ENCODE results near the gene DMAC2. TPM values are rescaled to one million over a fixed set of nuclear protein-coding genes. Genes with fewer than 3 reads are reported as not detected.

The DMAC2 gene
- total RNA-seq, 2 donors from 2014 or later: 24.1 to 27.9 TPM

DNA sequence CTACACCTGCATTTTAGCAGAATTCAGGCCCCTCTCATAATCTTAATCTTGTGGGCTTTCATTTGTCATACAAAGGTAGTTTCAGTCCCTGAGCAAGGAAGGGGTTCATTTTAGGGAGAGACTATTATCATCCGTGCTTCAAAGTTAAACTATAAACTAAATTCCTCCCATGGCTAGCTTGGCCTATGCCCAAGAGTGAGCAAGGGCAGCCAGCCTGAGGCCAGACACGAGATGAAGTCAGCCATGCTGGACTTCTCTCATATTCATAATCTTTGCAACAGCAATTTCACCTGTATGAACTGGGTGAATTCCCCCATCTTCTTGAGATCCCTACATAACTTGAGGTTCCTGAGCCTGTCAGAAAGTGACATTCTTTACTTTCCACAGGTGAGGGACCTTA, 16.2 kb upstream of the DMAC2 start:
- Mint-ChIP-seq H3K36me3 (ENCODE audit: low read depth) (no peaks in the 10 kb centered on the region), H3K4me1 (peaks cover 13% of the 10 kb centered on the region), H3K27ac (no peak overlapping the region), H3K27me3 (peaks cover 8% of the 10 kb centered on the region), H3K4me3 (no peak overlapping the region)
- ATAC-seq (no peak), DNase-seq (no peak)
- H3K9me3 ChIP-seq (ENCODE audit: control insufficient read depth, low read length, poor library complexity, severe bottlenecking): no peaks in the 10 kb centered on the region

DNA sequence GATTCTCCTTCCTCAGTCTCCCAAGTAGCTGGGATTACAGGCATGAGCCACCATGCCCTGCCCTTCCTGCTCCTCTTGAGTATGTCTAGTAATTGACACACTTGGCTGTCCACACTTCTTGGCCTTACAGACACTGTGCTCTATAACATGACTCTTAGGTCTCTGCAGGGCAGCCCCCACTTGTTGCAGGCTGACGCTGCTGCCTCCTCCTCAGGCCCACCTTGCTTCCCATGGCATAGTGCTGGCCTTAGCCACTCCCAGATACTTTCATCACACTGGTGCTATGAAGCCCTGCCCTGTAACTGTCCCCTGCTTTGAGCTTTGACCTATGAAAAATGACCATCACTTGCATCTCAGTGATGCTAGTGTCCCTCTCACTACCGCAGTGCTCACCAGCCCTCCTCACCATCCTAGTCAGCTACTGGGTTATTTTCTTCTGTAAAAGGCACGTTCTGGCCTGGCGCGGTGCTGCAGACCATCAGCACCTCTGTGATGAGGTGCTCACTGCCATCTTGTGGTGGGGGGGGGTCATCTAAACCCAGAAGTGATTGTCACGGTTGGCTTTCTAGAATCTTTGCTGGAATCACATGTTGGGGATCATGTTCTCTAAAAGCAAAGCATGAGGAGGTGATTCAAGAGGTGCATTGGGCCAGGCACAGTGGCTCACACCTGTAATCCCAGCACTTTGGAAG, 13.0 kb upstream of the DMAC2 start:
- DNase-seq: no peak
- Mint-ChIP-seq H3K36me3 (ENCODE audit: low read depth) (no peaks in the 10 kb centered on the region), H3K4me3 (no peak overlapping the region), H3K4me1 (peaks cover 18% of the 10 kb centered on the region), H3K27me3 (peaks cover 9% of the 10 kb centered on the region), H3K27ac (no peak overlapping the region)
- no peak for ATAC-seq
- H3K9me3 ChIP-seq (ENCODE audit: control insufficient read depth, low read length, poor library complexity, severe bottlenecking): no peaks in the 10 kb centered on the region

DNA sequence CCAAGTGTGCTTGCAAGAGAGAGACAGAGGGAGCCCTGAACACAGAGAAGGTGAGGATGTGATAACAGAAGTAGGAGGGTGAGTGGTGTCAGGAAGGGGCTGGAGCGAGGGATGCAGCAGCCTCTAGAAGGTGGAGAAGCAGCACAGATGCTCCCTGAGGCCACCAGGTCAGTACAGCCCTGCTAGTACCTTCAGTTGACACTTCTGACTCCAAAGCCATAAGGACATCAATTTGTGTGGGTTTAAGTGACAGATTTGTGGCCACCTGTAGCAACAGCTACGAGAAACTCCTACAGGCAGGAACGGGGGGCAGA, 10.1 kb upstream of the DMAC2 start:
- Mint-ChIP-seq H3K4me3 (peak overlapping the region; percentile 83), H3K4me1 (peaks cover 11% of the 10 kb centered on the region), H3K27ac (no peak overlapping the region), H3K27me3 (peaks cover 16% of the 10 kb centered on the region), H3K36me3 (ENCODE audit: low read depth) (no peaks in the 10 kb centered on the region)
- DNase-seq (no peak), ATAC-seq (peak; percentile 20)
- no peaks in the 10 kb centered on the region for H3K9me3 ChIP-seq (ENCODE audit: control insufficient read depth, low read length, poor library complexity, severe bottlenecking)

DNA sequence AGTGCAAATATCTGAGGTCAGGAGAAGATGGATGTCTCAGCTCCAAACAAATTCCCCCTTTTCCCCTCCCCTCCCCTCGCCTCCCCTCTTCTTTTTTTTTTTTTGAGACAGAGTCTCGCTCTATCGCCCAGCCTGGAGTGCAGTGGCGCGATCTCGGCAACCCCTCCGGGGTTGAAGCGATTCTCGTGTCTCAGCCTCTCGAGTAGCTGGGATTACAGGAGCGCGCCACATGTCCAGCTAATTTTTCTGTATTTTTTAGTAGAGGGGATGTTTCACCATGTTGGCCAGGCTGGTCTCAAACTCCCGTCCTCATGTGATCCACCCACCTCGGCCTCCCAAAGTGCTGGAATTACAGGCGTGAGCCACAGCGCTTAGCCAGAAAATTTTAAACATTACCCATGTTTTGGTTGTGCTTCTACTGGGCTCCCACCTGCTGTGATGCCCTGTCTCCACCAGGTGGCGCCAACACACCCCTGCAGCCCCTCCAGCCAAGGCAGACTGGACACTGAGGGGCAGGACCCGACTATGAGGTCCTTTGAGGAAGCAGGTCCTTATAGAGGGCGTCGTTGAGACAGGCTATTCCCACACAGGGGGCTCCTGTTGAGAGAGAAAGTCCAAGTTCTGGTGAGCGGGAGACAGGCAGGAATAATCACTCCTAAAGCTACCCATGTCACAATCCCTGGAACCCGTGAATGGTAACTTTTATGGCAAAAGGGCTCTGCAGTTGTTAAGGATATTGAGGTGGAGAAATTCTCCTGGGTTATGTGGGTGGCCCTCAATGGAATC, 9.6 kb upstream of the DMAC2 start:
- no peaks in the 10 kb centered on the region for H3K9me3 ChIP-seq (ENCODE audit: control insufficient read depth, low read length, poor library complexity, severe bottlenecking)
- peaks cover 12% of the 10 kb centered on the region for H3K4me1 Mint-ChIP-seq
- peak; percentile 92 for ATAC-seq
- H3K4me3 Mint-ChIP-seq: peak overlapping the region; percentile 83
- peak; percentile 53 to 58 (median 57) for DNase-seq
- H3K27ac Mint-ChIP-seq: no peak overlapping the region
- peaks cover 16% of the 10 kb centered on the region for H3K27me3 Mint-ChIP-seq
- peaks cover under 1% of the 10 kb centered on the region for H3K36me3 Mint-ChIP-seq (ENCODE audit: low read depth)

DNA sequence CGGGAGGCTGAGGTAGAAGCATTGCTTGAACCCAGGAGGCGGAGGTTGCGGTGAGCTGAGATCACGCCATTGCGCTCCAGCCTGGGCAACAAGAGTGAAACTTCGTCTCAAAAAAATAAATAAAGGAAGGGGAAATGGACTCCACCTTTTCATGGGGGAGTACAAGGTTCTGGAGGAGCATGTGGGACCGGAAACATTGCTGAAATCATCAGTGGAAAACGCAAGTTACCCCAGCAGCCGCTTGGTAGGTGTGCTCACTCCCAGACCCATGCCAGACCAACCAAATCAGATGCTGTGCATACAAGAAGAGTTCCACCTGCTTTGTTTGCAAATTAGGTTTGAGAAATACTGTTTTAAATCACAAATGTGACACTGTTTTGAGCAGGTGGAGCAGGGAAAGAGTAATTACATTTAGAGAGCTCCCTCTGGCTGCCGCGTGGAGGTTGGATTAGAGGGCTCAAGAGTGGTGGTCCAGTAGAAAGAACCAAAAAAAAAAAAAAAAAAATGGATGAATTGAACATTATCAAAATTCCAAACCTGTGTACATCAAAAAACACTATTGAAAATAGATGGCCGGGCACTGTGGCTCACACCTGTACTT, 8.1 kb upstream of the DMAC2 start:
- Mint-ChIP-seq H3K4me3 (no peak overlapping the region), H3K27ac (peak overlapping the region; percentile 37), H3K4me1 (peaks cover 20% of the 10 kb centered on the region), H3K36me3 (ENCODE audit: low read depth) (peaks cover 8% of the 10 kb centered on the region), H3K27me3 (peaks cover 27% of the 10 kb centered on the region)
- H3K9me3 ChIP-seq (ENCODE audit: control insufficient read depth, low read length, poor library complexity, severe bottlenecking): no peaks in the 10 kb centered on the region
- no peak for ATAC-seq
- DNase-seq: no peak

DNA sequence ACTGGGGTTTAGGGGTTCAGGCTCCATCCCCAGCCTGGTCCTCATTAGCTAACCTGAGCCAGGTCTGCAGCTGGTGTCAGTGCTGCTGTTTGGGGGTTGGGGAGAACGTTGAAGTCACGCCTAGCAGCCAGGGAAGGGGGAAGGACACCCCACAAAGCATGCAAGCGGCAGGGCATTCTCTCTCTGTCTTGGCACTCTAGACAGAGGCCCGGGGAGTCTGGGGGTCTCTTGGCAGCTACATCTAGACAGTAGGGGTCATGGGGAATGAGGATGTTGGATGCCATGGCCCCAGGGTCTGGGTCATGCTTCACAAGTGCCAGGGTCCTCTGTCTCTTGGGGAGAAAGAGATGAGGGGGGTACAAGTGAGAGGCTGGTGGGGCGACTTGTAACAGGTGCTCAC, 5.9 kb upstream of the DMAC2 start:
- Mint-ChIP-seq H3K4me1 (peaks cover 24% of the 10 kb centered on the region), H3K36me3 (ENCODE audit: low read depth) (peaks cover 12% of the 10 kb centered on the region), H3K27ac (no peak overlapping the region), H3K4me3 (no peak overlapping the region), H3K27me3 (peaks cover 27% of the 10 kb centered on the region)
- ATAC-seq (no peak), DNase-seq (no peak)
- no peaks in the 10 kb centered on the region for H3K9me3 ChIP-seq (ENCODE audit: control insufficient read depth, low read length, poor library complexity, severe bottlenecking)

DNA sequence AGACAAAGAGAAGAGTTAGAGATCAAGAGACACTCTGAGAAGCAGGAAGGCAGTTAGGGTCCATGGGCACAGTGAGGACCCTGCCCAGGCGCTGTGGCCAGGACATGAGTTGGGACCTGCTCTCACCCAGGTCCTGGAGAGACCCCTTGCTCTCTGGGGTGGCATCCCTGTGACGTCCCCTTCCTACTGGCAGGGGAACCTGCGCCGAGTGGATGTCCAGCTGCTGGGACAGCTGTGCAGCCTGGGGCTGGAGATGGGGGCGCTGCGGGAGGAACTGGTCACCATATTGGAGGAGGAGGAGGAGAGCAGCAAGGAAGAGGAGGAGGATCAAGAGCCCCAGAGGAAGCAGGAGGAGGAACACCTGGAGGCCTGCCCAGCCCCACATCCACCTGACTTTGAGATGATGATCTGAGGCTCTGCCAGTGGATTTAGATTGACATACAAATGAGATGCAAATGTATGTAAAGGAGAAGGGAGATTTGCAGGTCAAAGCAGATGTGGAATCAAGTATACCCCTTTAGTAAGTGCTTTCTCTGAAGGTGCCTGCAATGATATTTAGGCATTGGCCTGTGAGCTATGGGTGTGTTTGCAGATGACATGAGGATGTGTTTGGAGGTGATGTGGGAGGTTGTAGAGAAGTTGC, 4.2 kb upstream of the DMAC2 start:
- DNase-seq (no peak), ATAC-seq (no peak)
- H3K27ac Mint-ChIP-seq: no peak overlapping the region
- no peaks in the 10 kb centered on the region for H3K9me3 ChIP-seq (ENCODE audit: control insufficient read depth, low read length, poor library complexity, severe bottlenecking)
- peaks cover 19% of the 10 kb centered on the region for H3K27me3 Mint-ChIP-seq
- peaks cover 18% of the 10 kb centered on the region for H3K4me1 Mint-ChIP-seq
- peaks cover 12% of the 10 kb centered on the region for H3K36me3 Mint-ChIP-seq (ENCODE audit: low read depth)
- H3K4me3 Mint-ChIP-seq: no peak overlapping the region

DNA sequence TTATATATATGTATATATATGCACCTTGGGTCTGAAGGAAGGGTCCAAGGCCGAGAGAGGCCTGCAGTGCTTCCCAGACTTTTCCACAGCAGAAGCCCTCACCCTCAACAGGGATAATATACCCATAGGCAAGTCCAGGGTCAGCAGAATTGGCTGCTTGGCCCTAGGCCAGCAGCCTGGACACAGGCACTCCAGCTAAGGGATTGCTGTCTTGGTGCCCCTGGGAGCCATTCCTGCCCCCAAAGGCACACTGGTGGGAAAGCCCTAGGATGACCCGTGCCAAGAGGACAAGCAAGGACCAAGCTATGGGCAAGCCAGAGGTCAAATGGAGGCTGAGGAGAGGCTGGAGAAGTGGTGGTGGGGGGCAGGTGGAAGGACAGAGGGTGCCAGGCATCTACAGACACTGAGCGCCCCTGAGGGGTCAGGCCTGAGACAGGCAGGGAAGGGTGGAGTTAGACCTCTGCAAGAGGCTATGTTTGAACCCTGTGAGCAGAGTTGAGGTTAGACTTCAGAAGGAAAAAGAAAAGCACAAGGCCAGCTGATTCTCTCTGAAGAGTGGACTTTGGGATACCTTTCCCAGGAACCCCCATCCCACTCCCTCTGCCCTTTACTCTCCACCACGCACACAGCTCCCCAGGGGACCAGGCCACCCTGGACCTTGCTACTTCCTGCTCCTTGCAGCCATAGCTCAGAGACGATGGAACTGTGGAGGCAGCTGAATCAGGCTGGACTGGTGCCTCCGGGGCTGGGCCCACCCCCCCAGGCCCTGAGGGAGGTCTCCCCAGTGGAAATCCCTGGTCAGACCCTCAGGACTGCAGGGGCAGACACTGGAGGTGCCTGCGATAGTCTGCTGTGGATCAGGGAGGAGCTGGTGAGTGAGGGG, 3.0 kb upstream of the DMAC2 start, which contains the start of gene ERICH4:
ERICH4 (plus strand) TSS at position 684 of the 883 bp plus-strand sequence; CDS start at position 698, 14 bp downstream.
- ATAC-seq: no peak
- Mint-ChIP-seq H3K27ac (no peak within 1 kb of the TSS), H3K4me3 (no peak within 1 kb of the TSS), H3K27me3 (peaks cover 19% of the 10 kb centered on the region), H3K4me1 (peaks cover 23% of the 10 kb centered on the region), H3K36me3 (ENCODE audit: low read depth) (peaks cover 12% of the 10 kb centered on the region)
- no peak for DNase-seq
- no peaks in the 10 kb centered on the region for H3K9me3 ChIP-seq (ENCODE audit: control insufficient read depth, low read length, poor library complexity, severe bottlenecking)

DNA sequence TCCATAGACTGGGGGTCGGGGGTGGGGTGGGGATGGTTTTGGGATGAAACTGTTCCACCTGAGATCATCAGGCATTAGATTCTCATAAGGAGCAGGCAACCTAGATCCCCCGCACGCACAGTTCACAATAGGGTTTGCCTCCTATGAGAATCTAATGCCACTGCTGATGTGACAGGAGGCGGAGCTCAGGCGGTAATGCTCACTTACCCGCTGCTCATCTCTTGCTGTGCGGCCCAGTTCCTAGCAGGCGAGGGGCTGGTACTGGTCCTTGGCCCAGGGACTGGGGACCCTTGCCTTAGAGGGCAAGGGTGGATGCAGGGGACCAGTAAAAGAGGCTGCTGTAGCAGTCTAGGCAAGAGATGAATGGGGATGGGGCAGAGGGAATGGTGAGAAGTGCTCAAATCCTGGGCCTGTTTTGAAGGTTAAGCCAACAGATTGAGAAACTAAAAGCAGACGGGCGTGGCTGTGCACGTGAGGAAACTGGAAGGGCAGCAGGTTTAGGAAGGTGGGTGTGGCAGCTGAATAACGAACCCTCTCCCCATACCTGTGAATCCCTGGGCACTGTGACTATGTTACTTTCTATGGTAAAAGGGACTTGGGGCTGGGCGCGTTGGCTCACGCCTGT, 1.7 kb upstream of the DMAC2 start:
- no peak overlapping the region for H3K27ac Mint-ChIP-seq

DNA sequence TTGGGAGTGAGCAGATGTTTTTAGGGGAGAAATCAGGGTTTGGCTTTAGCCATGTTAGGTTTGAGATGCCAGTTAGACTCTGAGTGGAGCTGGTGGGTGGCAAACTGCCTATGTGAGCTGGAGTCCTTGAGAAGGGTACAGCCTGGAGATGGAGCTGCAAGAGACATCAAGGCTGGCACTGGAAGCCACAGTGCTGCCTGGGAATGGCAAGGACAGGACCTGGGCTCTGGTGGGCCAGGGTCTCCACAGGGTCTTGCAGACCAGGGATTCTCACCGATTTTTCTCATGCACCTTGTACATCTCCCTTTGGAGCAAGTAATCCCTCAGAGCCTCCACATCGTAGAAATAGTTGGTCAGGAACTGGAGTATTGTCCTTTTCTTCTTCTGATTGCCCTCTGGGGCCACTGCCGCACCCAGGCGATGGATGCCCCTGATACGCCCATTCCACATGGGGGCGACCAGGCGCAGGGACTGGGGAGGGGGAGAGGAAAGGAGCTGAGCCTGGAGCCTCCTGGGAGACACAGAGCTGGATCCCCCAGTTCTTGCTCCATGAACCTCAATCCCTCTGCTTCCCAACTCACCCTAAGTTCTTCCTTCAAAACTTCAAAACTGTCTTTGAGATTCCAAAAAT, 1.7 kb downstream of the DMAC2 start:
- H3K27me3 Mint-ChIP-seq: no peaks in the 10 kb centered on the region
- no peak overlapping the region for H3K27ac Mint-ChIP-seq
- H3K4me3 Mint-ChIP-seq: peak overlapping the region; percentile 82
- peaks cover 24% of the 10 kb centered on the region for H3K4me1 Mint-ChIP-seq
- ATAC-seq (no peak), DNase-seq (no peak)
- peaks cover 4% of the 10 kb centered on the region for H3K36me3 Mint-ChIP-seq (ENCODE audit: low read depth)
- H3K9me3 ChIP-seq (ENCODE audit: control insufficient read depth, low read length, poor library complexity, severe bottlenecking): no peaks in the 10 kb centered on the region

More for the DNA sequence above, 1.7 kb upstream of the DMAC2 start:
- no peak for ATAC-seq
- Mint-ChIP-seq H3K4me3 (no peak overlapping the region), H3K27me3 (peaks cover 15% of the 10 kb centered on the region), H3K36me3 (ENCODE audit: low read depth) (peaks cover 12% of the 10 kb centered on the region), H3K4me1 (peaks cover 29% of the 10 kb centered on the region)
- no peak for DNase-seq
- H3K9me3 ChIP-seq (ENCODE audit: control insufficient read depth, low read length, poor library complexity, severe bottlenecking): no peaks in the 10 kb centered on the region

DNA sequence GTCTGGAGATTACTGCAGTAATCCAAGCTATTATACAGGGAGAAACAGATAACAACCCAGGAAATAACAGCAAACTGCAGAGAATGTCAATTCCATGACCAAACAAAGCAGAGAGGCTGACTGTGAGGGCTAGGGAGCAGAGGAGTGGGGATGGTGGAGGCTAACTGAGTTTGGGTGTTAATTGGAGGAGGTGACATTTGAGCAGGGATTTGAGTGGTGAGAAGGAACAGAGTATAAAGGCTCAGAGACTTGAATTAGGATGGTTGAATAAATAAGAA, 3.1 kb downstream of the DMAC2 start:
- peaks cover 8% of the 10 kb centered on the region for H3K36me3 Mint-ChIP-seq (ENCODE audit: low read depth)
- H3K27ac Mint-ChIP-seq: no peak overlapping the region
- ATAC-seq (no peak), DNase-seq (no peak)
- H3K4me1 Mint-ChIP-seq: peaks cover 24% of the 10 kb centered on the region
- H3K4me3 Mint-ChIP-seq: no peak overlapping the region
- no peaks in the 10 kb centered on the region for H3K9me3 ChIP-seq (ENCODE audit: control insufficient read depth, low read length, poor library complexity, severe bottlenecking)
- H3K27me3 Mint-ChIP-seq: no peaks in the 10 kb centered on the region
